Measurements from ENCODE around the gene GALNT9.

GRCh38 chr12:132235116-132235820 is 94.1 kb downstream of the GALNT9 start:
- TF ChIP-seq CTCF (IDR thresholded peaks at IDR 0.05) (no peak), POLR2AphosphoS5 (IDR thresholded peaks at IDR 0.05) (no peak)
